Astrocyte (in vitro differentiated cells and primary cell): Measurements from ENCODE around the gene GAB2. TPM values are rescaled to one million over a fixed set of nuclear protein-coding genes. Genes with fewer than 3 reads are reported as not detected.

Source experiments
- DNase-seq: peaks from one replicate; pipeline ENCODE4 v3.0.0-alpha.2; 2010; ENCODE audit warnings: low read depth
- FAIRE-seq: peaks from 2 replicates; lab custom pipeline; 2011; peaks lifted over from hg19 to GRCh38; lab: Jason Lieb, UNC
- H2AFZ ChIP-seq: 2 replicates; pipeline ENCODE4 v1.6.0; 2012; ENCODE audit warnings: low read depth, low read length, inconsistent platforms
- H3K27ac ChIP-seq: 2 replicates; pipeline ENCODE4 v1.5.1; 2011; ENCODE audit warnings: low read depth, low read length, inconsistent platforms
- H3K27me3 ChIP-seq: 2 replicates; pipeline ENCODE4 v1.6.0; 2011; ENCODE audit warnings: low read length, inconsistent platforms; ENCODE audit not compliant: insufficient read depth
- H3K36me3 ChIP-seq: 2 replicates; pipeline ENCODE4 v1.5.1; 2011; ENCODE audit warnings: low read length, inconsistent platforms; ENCODE audit not compliant: insufficient read depth
- H3K4me1 ChIP-seq: 2 replicates; pipeline ENCODE4 v1.5.1; 2011; ENCODE audit warnings: low read length, inconsistent platforms; ENCODE audit not compliant: insufficient read depth
- H3K4me2 ChIP-seq: 2 replicates; pipeline ENCODE4 v1.6.0; 2012; ENCODE audit warnings: low read length, inconsistent platforms
- H3K4me3 ChIP-seq: 2 replicates; pipeline ENCODE4 v1.5.1; 2011; ENCODE audit warnings: low read depth, mild to moderate bottlenecking, low read length, inconsistent platforms; ENCODE audit not compliant: insufficient read depth
- H3K79me2 ChIP-seq: 2 replicates; pipeline ENCODE4 v1.6.0; 2012; ENCODE audit warnings: mild to moderate bottlenecking, low read length, inconsistent platforms; ENCODE audit not compliant: insufficient read depth
- H3K9ac ChIP-seq: 2 replicates; pipeline ENCODE4 v1.6.0; 2012; ENCODE audit warnings: mild to moderate bottlenecking, low read length, inconsistent platforms
- H3K9me3 ChIP-seq: 2 replicates; pipeline ENCODE4 v1.5.1; 2012; ENCODE audit warnings: low read depth, mild to moderate bottlenecking, low read length, inconsistent platforms; ENCODE audit not compliant: insufficient read depth
- H4K20me1 ChIP-seq: 2 replicates; pipeline ENCODE4 v1.6.0; 2012; ENCODE audit warnings: low read length, inconsistent platforms; ENCODE audit not compliant: insufficient read depth
- H3K27ac Mint-ChIP-seq: one replicate; pipeline ENCODE4 v1.8.0; 2021; ENCODE audit warnings: mild to moderate bottlenecking, mixed read lengths; ENCODE audit not compliant: unreplicated experiment
- H3K27me3 Mint-ChIP-seq: one replicate; pipeline ENCODE4 v1.8.0; 2021; ENCODE audit warnings: low read depth, mixed read lengths; ENCODE audit not compliant: unreplicated experiment
- H3K36me3 Mint-ChIP-seq: one replicate; pipeline ENCODE4 v1.8.0; 2021; ENCODE audit warnings: low read depth, mixed read lengths; ENCODE audit not compliant: unreplicated experiment
- H3K4me1 Mint-ChIP-seq: one replicate; pipeline ENCODE4 v1.8.0; 2021; ENCODE audit warnings: low read depth, mixed read lengths; ENCODE audit not compliant: unreplicated experiment
- H3K4me3 Mint-ChIP-seq: one replicate; pipeline ENCODE4 v1.8.0; 2021; ENCODE audit warnings: mild to moderate bottlenecking, moderate library complexity, mixed read lengths; ENCODE audit not compliant: unreplicated experiment
- H3K9me3 Mint-ChIP-seq: one replicate; pipeline ENCODE4 v1.8.0; 2021; ENCODE audit warnings: mild to moderate bottlenecking, mixed read lengths; ENCODE audit not compliant: unreplicated experiment
- CTCF ChIP-seq: IDR thresholded peaks from 2 replicates; pipeline ENCODE4 v1.5.1; 2011; ENCODE audit warnings: low read depth, mild to moderate bottlenecking, inconsistent platforms, low read length, moderate library complexity; ENCODE audit not compliant: insufficient read depth
- EZH2 ChIP-seq: IDR thresholded peaks from 2 replicates; pipeline ENCODE4 v1.6.1; 2012; ENCODE audit warnings: mild to moderate bottlenecking, low read length, inconsistent platforms; ENCODE audit not compliant: insufficient read depth
- total RNA-seq: library from RNA; stranded (reverse); gene quantifications from 2 replicates; pipeline ENCODE4 v1.2.1, GENCODE V29; 2021

GAB2 gene
- total RNA-seq, 1 donor from 2014 or later = 18.2 TPM

GRCh38 chr11:78331711-78332110 is 85.9 kb downstream of the GAB2 start:
- no peaks in the 10 kb centered on the region for H3K79me2 ChIP-seq
- Mint-ChIP-seq H3K27me3 (no peaks in the 10 kb centered on the region), H3K9me3 (peaks cover 3% of the 10 kb centered on the region), H3K4me1 (peaks cover 12% of the 10 kb centered on the region), H3K27ac (no peak overlapping the region), H3K4me3 (peak overlapping the region; percentile 15), H3K36me3 (peaks cover 5% of the 10 kb centered on the region)
- no peak for DNase-seq
- no peaks in the 10 kb centered on the region for H3K27me3 ChIP-seq
- no peaks in the 10 kb centered on the region for H4K20me1 ChIP-seq
- no peaks in the 10 kb centered on the region for H3K4me1 ChIP-seq
- no peak overlapping the region for H3K27ac ChIP-seq
- no peak overlapping the region for H3K4me3 ChIP-seq
- H3K4me2 ChIP-seq = no peak overlapping the region
- no peak overlapping the region for H3K9ac ChIP-seq
- H2AFZ ChIP-seq = no peak overlapping the region
- no peaks in the 10 kb centered on the region for H3K36me3 ChIP-seq
- H3K9me3 ChIP-seq = no peaks in the 10 kb centered on the region
- no peak for FAIRE-seq
- TF ChIP-seq EZH2 (no peak), CTCF (no peak)

GRCh38 chr11:78330361-78330760 is 87.3 kb downstream of the GAB2 start:
- no peaks in the 10 kb centered on the region for H3K27me3 Mint-ChIP-seq
- H3K36me3 Mint-ChIP-seq = peaks cover under 1% of the 10 kb centered on the region
- no peak overlapping the region for H3K27ac ChIP-seq
- DNase-seq (no peak), FAIRE-seq (no peak)
- no peak overlapping the region for H2AFZ ChIP-seq
- H3K79me2 ChIP-seq = no peaks in the 10 kb centered on the region
- H3K27me3 ChIP-seq = no peaks in the 10 kb centered on the region
- H3K9me3 ChIP-seq = no peaks in the 10 kb centered on the region
- H3K4me1 ChIP-seq = no peaks in the 10 kb centered on the region
- H3K4me2 ChIP-seq = no peak overlapping the region
- no peak overlapping the region for H3K4me3 Mint-ChIP-seq
- no peaks in the 10 kb centered on the region for H3K36me3 ChIP-seq
- H3K4me1 Mint-ChIP-seq = peaks cover 15% of the 10 kb centered on the region
- no peak overlapping the region for H3K9ac ChIP-seq
- no peak overlapping the region for H3K27ac Mint-ChIP-seq
- TF ChIP-seq CTCF (no peak), EZH2 (no peak)
- no peaks in the 10 kb centered on the region for H4K20me1 ChIP-seq
- peaks cover under 1% of the 10 kb centered on the region for H3K9me3 Mint-ChIP-seq
- no peak overlapping the region for H3K4me3 ChIP-seq

GRCh38 chr11:78327945-78328344 is 89.7 kb downstream of the GAB2 start:
- Histone ChIP-seq H3K36me3 (no peaks in the 10 kb centered on the region), H3K9ac (no peak overlapping the region), H3K4me1 (no peaks in the 10 kb centered on the region), H3K4me3 (no peak overlapping the region), H3K79me2 (no peaks in the 10 kb centered on the region), H3K9me3 (no peaks in the 10 kb centered on the region), H3K27me3 (no peaks in the 10 kb centered on the region), H4K20me1 (no peaks in the 10 kb centered on the region), H3K4me2 (no peak overlapping the region), H2AFZ (no peak overlapping the region), H3K27ac (no peak overlapping the region)
- H3K27ac Mint-ChIP-seq = no peak overlapping the region
- H3K27me3 Mint-ChIP-seq = no peaks in the 10 kb centered on the region
- H3K4me3 Mint-ChIP-seq = no peak overlapping the region
- H3K9me3 Mint-ChIP-seq = no peaks in the 10 kb centered on the region
- FAIRE-seq (no peak), DNase-seq (no peak)
- TF ChIP-seq CTCF (no peak), EZH2 (no peak)
- H3K4me1 Mint-ChIP-seq = peaks cover 18% of the 10 kb centered on the region
- H3K36me3 Mint-ChIP-seq = no peaks in the 10 kb centered on the region
